ENCODE results near the gene MCM5. TPM values are rescaled to one million over a fixed set of nuclear protein-coding genes. Genes with fewer than 3 reads are reported as not detected.
"Not testable (repeated sequence)": the region's sequence is repeated elsewhere in the genome, so short reads cannot be mapped to it uniquely, and the experiment has no call there.

Gene MCM5
- total RNA-seq, 1 donor from 2014 or later = 178 TPM

DNA sequence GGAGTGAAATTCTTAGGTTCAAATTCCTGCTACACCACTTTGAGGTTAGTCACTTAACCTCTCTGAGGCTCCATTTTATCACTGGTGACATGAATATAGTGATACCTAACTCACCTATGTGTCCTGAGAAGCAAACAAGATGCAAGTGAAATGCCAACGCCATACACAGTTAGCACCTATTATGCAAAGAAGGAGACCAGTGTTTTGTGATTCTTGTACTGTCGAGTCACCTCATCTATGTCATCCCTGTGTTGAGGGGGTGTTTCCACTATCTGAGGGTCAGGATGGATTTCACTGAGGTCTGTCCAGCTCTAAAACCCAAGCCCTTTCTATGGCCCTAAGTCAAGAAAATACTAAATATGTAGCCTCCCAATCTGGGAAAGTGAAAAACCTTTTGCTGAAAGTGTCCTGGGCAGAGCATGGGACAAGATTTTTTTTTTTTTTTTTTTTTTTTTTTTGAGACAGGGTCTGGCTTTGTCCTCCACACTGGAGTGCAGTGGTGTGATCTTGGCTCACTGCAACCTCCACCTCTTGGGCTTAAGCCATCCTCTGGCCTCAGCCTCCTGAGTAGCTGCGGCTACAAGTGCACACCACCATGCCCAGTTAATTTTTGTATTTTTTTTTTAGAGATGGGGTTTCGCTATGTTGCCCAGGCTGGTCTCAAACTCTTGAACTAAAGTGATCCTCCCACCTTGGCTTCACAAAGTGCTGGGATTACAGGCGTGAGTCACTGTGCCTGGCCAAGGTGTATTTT, 5.0 kb upstream of the MCM5 start:
- POLR2A ChIA-PET = interaction anchor here (0.6 to 4.0 kb wide), 3 partner anchors 15 to 23 kb away, joined by 4 to 39 read pairs (median 5); no protein-coding TSS in a partner anchor
- CTCF ChIA-PET = interaction anchor here (0.7 to 2.6 kb wide), 2 partner anchors 15 to 36 kb away, joined by 3 to 8 read pairs; no protein-coding TSS in a partner anchor
- Mint-ChIP-seq H3K36me3 (ENCODE audit: low read depth) (peaks cover 12% of the 10 kb centered on the region), H3K27ac (no peak overlapping the region), H3K4me3 (no peak overlapping the region), H3K4me1 (peaks cover 55% of the 10 kb centered on the region), H3K9me3 (no peaks in the 10 kb centered on the region), H3K27me3 (no peaks in the 10 kb centered on the region)
- no peak for DNase-seq
- ATAC-seq (ENCODE audit: low read depth) = no peak
- intact Hi-C loops (cut with micrococcal nuclease) = no loop called here
- TF ChIP-seq, protein P1, sequence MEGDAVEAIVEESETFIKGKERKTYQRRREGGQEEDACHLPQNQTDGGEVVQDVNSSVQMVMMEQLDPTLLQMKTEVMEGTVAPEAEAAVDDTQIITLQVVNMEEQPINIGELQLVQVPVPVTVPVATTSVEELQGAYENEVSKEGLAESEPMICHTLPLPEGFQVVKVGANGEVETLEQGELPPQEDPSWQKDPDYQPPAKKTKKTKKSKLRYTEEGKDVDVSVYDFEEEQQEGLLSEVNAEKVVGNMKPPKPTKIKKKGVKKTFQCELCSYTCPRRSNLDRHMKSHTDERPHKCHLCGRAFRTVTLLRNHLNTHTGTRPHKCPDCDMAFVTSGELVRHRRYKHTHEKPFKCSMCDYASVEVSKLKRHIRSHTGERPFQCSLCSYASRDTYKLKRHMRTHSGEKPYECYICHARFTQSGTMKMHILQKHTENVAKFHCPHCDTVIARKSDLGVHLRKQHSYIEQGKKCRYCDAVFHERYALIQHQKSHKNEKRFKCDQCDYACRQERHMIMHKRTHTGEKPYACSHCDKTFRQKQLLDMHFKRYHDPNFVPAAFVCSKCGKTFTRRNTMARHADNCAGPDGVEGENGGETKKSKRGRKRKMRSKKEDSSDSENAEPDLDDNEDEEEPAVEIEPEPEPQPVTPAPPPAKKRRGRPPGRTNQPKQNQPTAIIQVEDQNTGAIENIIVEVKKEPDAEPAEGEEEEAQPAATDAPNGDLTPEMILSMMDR (IDR thresholded peaks at IDR 0.05) = no peak

DNA sequence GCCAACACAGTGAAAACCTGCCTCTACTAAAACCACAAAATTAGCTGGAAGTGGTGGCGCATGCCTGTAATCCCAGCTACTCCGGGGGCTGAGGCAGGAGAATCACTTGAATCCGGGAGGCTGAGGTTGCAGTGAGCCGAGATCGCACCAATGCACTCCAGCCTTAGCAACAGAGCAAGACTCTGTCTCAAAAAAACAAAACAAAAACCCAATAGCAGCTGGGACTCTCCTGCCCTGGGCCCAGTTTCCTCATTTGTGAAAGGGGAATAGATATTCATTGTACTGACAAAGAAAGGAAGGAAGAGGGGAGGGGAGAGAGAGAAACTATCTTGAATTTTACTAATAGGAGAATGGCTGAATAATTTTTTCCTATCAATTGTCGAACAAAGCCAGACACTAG, 3.3 kb upstream of the MCM5 start:
- H3K4me1 Mint-ChIP-seq = peaks cover 67% of the 10 kb centered on the region
- DNase-seq; ATAC-seq (ENCODE audit: low read depth); intact Hi-C loops (cut with micrococcal nuclease); H3K9me3 Mint-ChIP-seq; H3K27me3 Mint-ChIP-seq: not testable (repeated sequence)
- POLR2A ChIA-PET = interaction anchor here (0.7 to 4.0 kb wide), 7 partner anchors 14 to 251 kb away, joined by 3 to 39 read pairs (median 10); partner anchors contain the start of genes APOL6 and HMOX1
- peaks cover 25% of the 10 kb centered on the region for H3K36me3 Mint-ChIP-seq (ENCODE audit: low read depth)
- CTCF ChIA-PET = interaction anchor here (1.1 to 1.6 kb wide), 3 partner anchors 12 to 45 kb away, joined by 3 to 5 read pairs (median 4); no protein-coding TSS in a partner anchor
- H3K4me3 Mint-ChIP-seq = peak overlapping the region; percentile 20
- peak overlapping the region; percentile 86 for H3K27ac Mint-ChIP-seq

DNA sequence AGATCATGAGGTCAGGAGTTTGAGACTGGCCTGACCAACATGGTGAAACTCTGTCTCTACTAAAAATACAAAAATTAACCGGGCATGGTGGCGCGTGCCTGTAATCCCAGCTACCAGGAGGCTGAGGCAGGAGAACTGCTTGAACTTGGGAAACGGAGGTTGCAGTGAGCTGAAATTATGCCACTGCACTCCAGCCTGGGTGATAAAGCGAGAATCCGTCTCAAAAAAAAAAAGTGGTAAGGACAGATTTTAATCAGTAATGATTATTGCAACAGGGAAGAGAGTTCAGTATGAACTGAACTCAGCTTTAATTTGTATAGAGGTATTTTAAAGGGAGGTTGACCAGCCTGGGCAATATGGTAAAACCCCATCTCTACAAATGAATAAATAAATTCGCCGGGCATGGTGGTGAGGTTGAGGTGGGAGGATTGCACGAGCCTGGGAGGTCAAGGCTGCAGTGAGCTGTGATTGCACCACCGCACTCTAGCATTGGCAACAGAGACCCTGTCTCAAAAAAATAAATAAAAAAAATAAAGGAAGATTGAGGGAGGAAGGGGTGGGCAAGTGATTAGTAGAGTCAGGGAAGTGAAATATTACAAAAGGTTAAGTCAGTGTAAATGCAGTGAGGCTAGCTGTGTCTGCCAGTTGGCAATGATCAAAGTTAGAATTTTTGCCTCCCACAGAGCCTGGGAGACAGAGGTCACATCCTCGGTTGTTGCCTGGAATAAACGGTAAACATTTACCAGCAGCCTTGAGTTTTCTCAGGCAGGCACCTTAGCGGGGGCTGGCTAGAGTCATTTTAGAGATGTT, 2.6 kb upstream of the MCM5 start:
- DNase-seq = no peak
- H3K4me3 Mint-ChIP-seq = peak overlapping the region; percentile 41
- peaks cover 67% of the 10 kb centered on the region for H3K4me1 Mint-ChIP-seq
- POLR2A ChIA-PET = interaction anchor here (0.7 to 4.0 kb wide), 10 partner anchors 13 to 1668 kb away, joined by 3 to 39 read pairs (median 8); partner anchors contain the start of genes APOL6 and HMOX1
- H3K27me3 Mint-ChIP-seq = no peaks in the 10 kb centered on the region
- no peak for ATAC-seq (ENCODE audit: low read depth)
- CTCF ChIA-PET = interaction anchor here (1.1 to 1.6 kb wide), 3 partner anchors 12 to 46 kb away, joined by 3 to 5 read pairs (median 4); no protein-coding TSS in a partner anchor
- TF ChIP-seq, protein P1 (IDR thresholded peaks at IDR 0.05) = no peak
- peak overlapping the region; percentile 86 for H3K27ac Mint-ChIP-seq
- intact Hi-C loops (cut with micrococcal nuclease) = no loop called here
- peaks cover 29% of the 10 kb centered on the region for H3K36me3 Mint-ChIP-seq (ENCODE audit: low read depth)
- no peaks in the 10 kb centered on the region for H3K9me3 Mint-ChIP-seq

DNA sequence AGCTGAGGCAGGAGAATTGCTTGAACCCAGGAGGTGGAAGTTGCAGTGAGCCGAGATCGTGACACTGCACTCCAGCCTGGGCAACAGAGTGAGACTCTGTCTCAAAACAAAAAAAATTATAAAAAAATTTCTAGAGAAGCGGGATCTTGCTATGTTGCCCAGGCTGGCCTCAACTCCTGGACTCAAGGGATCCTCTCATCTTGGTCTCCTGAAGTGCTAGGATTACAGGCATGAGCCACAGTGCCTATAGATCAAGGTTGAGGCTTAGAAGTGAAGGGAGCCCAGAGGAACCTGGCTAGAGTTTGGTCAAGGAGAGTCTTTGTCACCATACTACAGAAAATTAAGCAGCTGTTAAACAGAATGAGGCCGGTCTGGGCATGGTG, 1.4 kb upstream of the MCM5 start:
- TF ChIP-seq, protein P1 (IDR thresholded peaks at IDR 0.05) = no peak
- Mint-ChIP-seq H3K4me3 (peak overlapping the region; percentile 99), H3K9me3 (no peaks in the 10 kb centered on the region), H3K27me3 (no peaks in the 10 kb centered on the region), H3K27ac (peak overlapping the region; percentile 99), H3K4me1 (peaks cover 66% of the 10 kb centered on the region), H3K36me3 (ENCODE audit: low read depth) (peaks cover 36% of the 10 kb centered on the region)
- CTCF ChIA-PET = interaction anchor here (1.2 to 3.4 kb wide), 2 partner anchors 12 to 47 kb away, joined by 4 to 12 read pairs; no protein-coding TSS in a partner anchor
- DNase-seq (no peak), ATAC-seq (ENCODE audit: low read depth) (no peak)
- intact Hi-C loops (cut with micrococcal nuclease) = no loop called here
- POLR2A ChIA-PET = interaction anchor here (0.8 to 4.3 kb wide), 7 partner anchors 12 to 48 kb away, joined by 3 to 43 read pairs (median 11); no protein-coding TSS in a partner anchor

DNA sequence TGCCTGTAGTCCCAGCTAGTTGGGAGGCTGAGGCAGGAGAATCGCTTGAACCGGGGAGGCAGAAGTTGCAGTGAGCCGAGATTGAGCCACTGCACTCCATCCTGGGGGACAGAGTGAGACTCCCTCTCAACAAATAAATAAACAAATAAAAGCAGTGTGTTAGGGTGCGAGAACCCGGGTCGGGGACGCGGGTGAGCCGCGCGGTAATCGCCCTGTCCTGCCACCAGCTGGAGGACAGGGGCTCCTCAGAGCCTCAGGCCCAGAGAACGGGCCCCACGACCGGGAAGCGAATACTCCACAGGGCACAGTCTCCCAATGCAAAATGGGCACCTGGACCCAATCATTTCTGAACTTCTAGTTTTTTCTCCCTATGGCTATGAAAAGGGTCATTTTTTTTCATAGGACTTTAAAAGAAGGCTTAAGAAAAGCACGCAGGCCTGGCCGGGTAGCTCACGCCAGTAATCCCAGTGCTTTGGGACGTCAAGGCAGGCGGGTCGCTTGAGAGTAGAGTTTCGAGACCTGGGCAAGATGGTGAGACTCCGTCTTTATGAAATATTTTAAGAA, 744 bp upstream of the MCM5 start:
- peak; percentile 31 for DNase-seq
- peaks cover 60% of the 10 kb centered on the region for H3K4me1 Mint-ChIP-seq
- H3K4me3 Mint-ChIP-seq = peak overlapping the region; percentile 99
- TF ChIP-seq, protein P1 (IDR thresholded peaks at IDR 0.05) = no peak
- ChIA-PET POLR2A (interaction anchor here (0.8 to 4.3 kb wide), 6 partner anchors 11 to 48 kb away, joined by 3 to 43 read pairs (median 10); partner anchors contain the start of gene HMOX1), CTCF (interaction anchor here (1.0 to 3.4 kb wide), 4 partner anchors 11 to 48 kb away, joined by 3 to 12 read pairs (median 4); no protein-coding TSS in a partner anchor)
- H3K27me3 Mint-ChIP-seq = no peaks in the 10 kb centered on the region
- intact Hi-C loops (cut with micrococcal nuclease) = loop anchor here (1.0 kb wide), 3 partner anchors 11 to 47 kb away; partner anchors contain the start of gene HMOX1
- H3K36me3 Mint-ChIP-seq (ENCODE audit: low read depth) = peaks cover 41% of the 10 kb centered on the region
- H3K27ac Mint-ChIP-seq = peak overlapping the region; percentile 99
- no peaks in the 10 kb centered on the region for H3K9me3 Mint-ChIP-seq
- no peak for ATAC-seq (ENCODE audit: low read depth)
